Activated CD8-positive, alpha-beta memory T cell treated with anti-CD3 and anti-CD28 coated beads, Interleukin-2, amount 50 U/mL, for 48 hours (primary cell): ENCODE data around the gene DNAL4.

Experiments used
- DNase-seq: peaks from one replicate; pipeline ENCODE4 v3.0.0-alpha.2; 2020

Gene DNAL4

GRCh38 chr22:38738475-38739070, 55.4 kb downstream of the DNAL4 start:
- DNase-seq: no peak

- no peak for DNase-seq
These were observed 56.5 kb downstream of the DNAL4 start for GRCh38 chr22:38737302-38738060.

- DNase-seq: no peak
These were observed 57.7 kb downstream of the DNAL4 start for GRCh38 chr22:38736257-38736570.

- DNase-seq: no peak
These were observed 58.3 kb downstream of the DNAL4 start for GRCh38 chr22:38735465-38736256.

GRCh38 chr22:38735126-38735464, 58.8 kb downstream of the DNAL4 start:
- DNase-seq: no peak

GRCh38 chr22:38734421-38735100, 59.4 kb downstream of the DNAL4 start:
- DNase-seq: peak; percentile 51

GRCh38 chr22:38733724-38734381, 60.1 kb downstream of the DNAL4 start:
- no peak for DNase-seq

- DNase-seq: peak; percentile 82
These were observed 60.6 kb downstream of the DNAL4 start for GRCh38 chr22:38733329-38733723.

GRCh38 chr22:38732251-38732815, 61.6 kb downstream of the DNAL4 start:
- DNase-seq: no peak

- no peak for DNase-seq
These were observed 62.2 kb downstream of the DNAL4 start for GRCh38 chr22:38731703-38732161.

- no peak for DNase-seq
These were observed 63.5 kb downstream of the DNAL4 start for GRCh38 chr22:38730411-38730871.

GRCh38 chr22:38729946-38730345, 64.0 kb downstream of the DNAL4 start:
- no peak for DNase-seq

- no peak for DNase-seq
These were observed 64.8 kb downstream of the DNAL4 start for GRCh38 chr22:38728871-38729796.
